ENCODE results near the gene HYAL1. TPM values are rescaled to one million over a fixed set of nuclear protein-coding genes. Genes with fewer than 3 reads are reported as not detected.

HYAL1 gene
- total RNA-seq, 1 experiment from 2014 or later, result 1.5 TPM

- CTCF ChIA-PET, result interaction anchor here (0.6 kb wide), 1 partner anchor 59 kb away, joined by 5 read pairs; no protein-coding TSS in a partner anchor
- TF ChIP-seq CTCF (IDR thresholded peaks at IDR 0.05; ENCODE audit: unreplicated experiment), result no peak
- intact Hi-C loops (cut with micrococcal nuclease; ENCODE audit: unreplicated experiment), result no loop called here
- no TSS peak for BruUV-seq (replicated peaks)
- H3K9me3 Mint-ChIP-seq (ENCODE audit: low read depth, unreplicated experiment), result no peaks in the 10 kb centered on the region
- DNase-seq, result no peak
- peak within 1 kb of the TSS; percentile 17 for H3K27ac Mint-ChIP-seq (ENCODE audit: unreplicated experiment)
- H3K27me3 Mint-ChIP-seq (ENCODE audit: unreplicated experiment), result peaks cover 31% of the 10 kb centered on the region
- H3K4me1 Mint-ChIP-seq (ENCODE audit: low read depth, unreplicated experiment), result peaks cover 13% of the 10 kb centered on the region
- H3K36me3 Mint-ChIP-seq (ENCODE audit: insufficient read depth, unreplicated experiment), result peaks cover 31% of the 10 kb centered on the region
- H3K4me3 Mint-ChIP-seq (ENCODE audit: low read depth, unreplicated experiment), result peak within 1 kb of the TSS; percentile 59
These were observed 37.3 kb upstream of the HYAL1 start, which contains the start of gene RASSF1 for GRCh38 chr3:50340448-50341329. TSS of gene RASSF1 (minus strand) at chr3:50340836. CDS start at chr3:50340805, 31 bp downstream.

GRCh38 chr3:50340147-50340447 is 36.7 kb upstream of the HYAL1 start:
- Mint-ChIP-seq H3K27me3 (ENCODE audit: unreplicated experiment) (peaks cover 31% of the 10 kb centered on the region), H3K27ac (ENCODE audit: unreplicated experiment) (no peak overlapping the region), H3K4me1 (ENCODE audit: low read depth, unreplicated experiment) (peaks cover 11% of the 10 kb centered on the region), H3K4me3 (ENCODE audit: low read depth, unreplicated experiment) (peak overlapping the region; percentile 59), H3K9me3 (ENCODE audit: low read depth, unreplicated experiment) (no peaks in the 10 kb centered on the region), H3K36me3 (ENCODE audit: insufficient read depth, unreplicated experiment) (peaks cover 37% of the 10 kb centered on the region)
- BruUV-seq (replicated peaks), result no TSS peak
- TF ChIP-seq CTCF (IDR thresholded peaks at IDR 0.05; ENCODE audit: unreplicated experiment), result no peak
- CTCF ChIA-PET, result no interaction called here
- intact Hi-C loops (cut with micrococcal nuclease; ENCODE audit: unreplicated experiment), result no loop called here
- no peak for DNase-seq

- Mint-ChIP-seq H3K4me1 (ENCODE audit: low read depth, unreplicated experiment) (peaks cover 11% of the 10 kb centered on the region), H3K4me3 (ENCODE audit: low read depth, unreplicated experiment) (peak overlapping the region; percentile 59), H3K27me3 (ENCODE audit: unreplicated experiment) (peaks cover 31% of the 10 kb centered on the region), H3K36me3 (ENCODE audit: insufficient read depth, unreplicated experiment) (peaks cover 37% of the 10 kb centered on the region), H3K9me3 (ENCODE audit: low read depth, unreplicated experiment) (no peaks in the 10 kb centered on the region), H3K27ac (ENCODE audit: unreplicated experiment) (peak overlapping the region; percentile 17)
- CTCF ChIA-PET, result interaction anchor here (0.7 kb wide), 1 partner anchor 40 kb away, joined by 7 read pairs; the partner anchor contains the start of genes HYAL3 and NAA80
- no peak for TF ChIP-seq CTCF (IDR thresholded peaks at IDR 0.05; ENCODE audit: unreplicated experiment)
- BruUV-seq (replicated peaks), result no TSS peak
- no peak for DNase-seq
- intact Hi-C loops (cut with micrococcal nuclease; ENCODE audit: unreplicated experiment), result no loop called here
These were observed 36.2 kb upstream of the HYAL1 start for GRCh38 chr3:50339485-50340146.

- Mint-ChIP-seq H3K9me3 (ENCODE audit: low read depth, unreplicated experiment) (no peaks in the 10 kb centered on the region), H3K4me1 (ENCODE audit: low read depth, unreplicated experiment) (peaks cover 11% of the 10 kb centered on the region), H3K36me3 (ENCODE audit: insufficient read depth, unreplicated experiment) (peaks cover 37% of the 10 kb centered on the region), H3K4me3 (ENCODE audit: low read depth, unreplicated experiment) (peak overlapping the region; percentile 93), H3K27me3 (ENCODE audit: unreplicated experiment) (peaks cover 25% of the 10 kb centered on the region), H3K27ac (ENCODE audit: unreplicated experiment) (no peak overlapping the region)
- no peak for TF ChIP-seq CTCF (IDR thresholded peaks at IDR 0.05; ENCODE audit: unreplicated experiment)
- no TSS peak for BruUV-seq (replicated peaks)
- CTCF ChIA-PET, result interaction anchor here (0.6 to 2.7 kb wide), 4 partner anchors 12 to 258 kb away, joined by 4 to 15 read pairs (median 6); partner anchors contain the start of genes CYB561D2, HYAL3, NAA80 and NPRL2
- intact Hi-C loops (cut with micrococcal nuclease; ENCODE audit: unreplicated experiment), result no loop called here
- no peak for DNase-seq
These were observed 35.6 kb upstream of the HYAL1 start for GRCh38 chr3:50338965-50339364.
